Bronchial epithelial cell (primary cell): ENCODE results near the gene NPTN. TPM values are rescaled to one million over a fixed set of nuclear protein-coding genes. Genes with fewer than 3 reads are reported as not detected.

Source experiments
- DNase-seq: peaks from one replicate; pipeline ENCODE4 v3.0.0-alpha.2; 2010; ENCODE audit warnings: low read depth
- FAIRE-seq: peaks from 2 replicates; lab custom pipeline; 2011; peaks lifted over from hg19 to GRCh38; lab: Jason Lieb, UNC
- H3K27me3 ChIP-seq: 2 replicates; pipeline ENCODE4 v1.5.1; 2011; ENCODE audit warnings: low read length; ENCODE audit not compliant: control insufficient read depth, insufficient read depth
- H3K36me3 ChIP-seq: 2 replicates; pipeline ENCODE4 v1.5.1; 2011; ENCODE audit warnings: low read length; ENCODE audit not compliant: control insufficient read depth, insufficient read depth
- H3K4me3 ChIP-seq: 2 replicates; pipeline ENCODE4 v1.5.1; 2011; ENCODE audit warnings: mild to moderate bottlenecking, low read depth, low read length, control low read depth
- total RNA-seq: library from RNA; depleted of rRNA; stranded (reverse); fragments of >200 nt; gene quantifications from 2 replicates; pipeline ENCODE4 v1.2.1, GENCODE V29; 2014
- TF ChIP-seq, protein P1 (sequence below): IDR thresholded peaks from 2 replicates; pipeline ENCODE4 v1.5.1; 2011; ENCODE audit warnings: mild to moderate bottlenecking, moderate library complexity, low read length, control low read depth, inconsistent platforms; ENCODE audit not compliant: insufficient read depth, severe bottlenecking

Gene NPTN
- total RNA-seq, 1 donor from 2014 or later: 62.1 TPM

DNA sequence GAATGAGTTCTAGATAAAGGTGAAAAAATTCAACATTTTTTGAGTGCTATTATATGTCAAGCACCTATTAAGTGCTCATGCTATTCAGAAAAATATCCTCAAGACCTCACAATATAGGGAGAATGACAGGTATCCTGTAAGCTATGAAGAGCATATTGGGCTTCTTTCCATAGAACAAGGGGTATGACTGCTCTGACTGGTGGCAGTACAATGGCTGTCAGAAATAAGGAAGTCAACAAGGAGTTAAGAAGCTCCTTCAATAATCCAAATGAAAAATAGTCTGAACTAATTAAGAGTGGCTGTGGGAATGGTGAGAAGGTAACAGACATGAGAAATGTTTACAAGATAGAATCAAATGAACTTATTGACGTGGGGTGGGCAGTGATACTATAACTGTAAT lies 24.7 kb downstream of the NPTN start:
- TF ChIP-seq, protein P1, sequence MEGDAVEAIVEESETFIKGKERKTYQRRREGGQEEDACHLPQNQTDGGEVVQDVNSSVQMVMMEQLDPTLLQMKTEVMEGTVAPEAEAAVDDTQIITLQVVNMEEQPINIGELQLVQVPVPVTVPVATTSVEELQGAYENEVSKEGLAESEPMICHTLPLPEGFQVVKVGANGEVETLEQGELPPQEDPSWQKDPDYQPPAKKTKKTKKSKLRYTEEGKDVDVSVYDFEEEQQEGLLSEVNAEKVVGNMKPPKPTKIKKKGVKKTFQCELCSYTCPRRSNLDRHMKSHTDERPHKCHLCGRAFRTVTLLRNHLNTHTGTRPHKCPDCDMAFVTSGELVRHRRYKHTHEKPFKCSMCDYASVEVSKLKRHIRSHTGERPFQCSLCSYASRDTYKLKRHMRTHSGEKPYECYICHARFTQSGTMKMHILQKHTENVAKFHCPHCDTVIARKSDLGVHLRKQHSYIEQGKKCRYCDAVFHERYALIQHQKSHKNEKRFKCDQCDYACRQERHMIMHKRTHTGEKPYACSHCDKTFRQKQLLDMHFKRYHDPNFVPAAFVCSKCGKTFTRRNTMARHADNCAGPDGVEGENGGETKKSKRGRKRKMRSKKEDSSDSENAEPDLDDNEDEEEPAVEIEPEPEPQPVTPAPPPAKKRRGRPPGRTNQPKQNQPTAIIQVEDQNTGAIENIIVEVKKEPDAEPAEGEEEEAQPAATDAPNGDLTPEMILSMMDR: no peak
- FAIRE-seq (no peak), DNase-seq (no peak)
- Histone ChIP-seq H3K36me3 (no peaks in the 10 kb centered on the region), H3K27me3 (no peaks in the 10 kb centered on the region), H3K4me3 (no peak overlapping the region)

DNA sequence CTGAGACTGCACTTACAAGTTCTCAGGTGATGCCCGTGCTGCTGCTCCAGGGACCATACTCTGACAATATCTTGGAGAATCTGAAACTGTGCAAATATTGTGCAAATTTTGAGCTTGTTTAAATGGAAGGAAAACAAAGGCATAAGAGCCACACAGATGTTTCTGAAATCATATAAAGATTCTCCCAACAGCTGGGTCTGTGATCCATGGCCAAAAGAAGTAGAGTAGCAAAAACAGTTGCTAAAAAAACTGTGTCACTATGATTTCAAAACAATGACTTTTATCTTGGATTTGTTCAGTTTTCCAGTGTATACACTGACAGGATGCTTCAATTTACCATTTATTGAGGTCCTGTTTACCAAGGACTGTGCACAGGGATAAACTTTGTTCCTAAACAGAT lies 25.3 kb downstream of the NPTN start:
- no peak overlapping the region for H3K4me3 ChIP-seq
- H3K27me3 ChIP-seq: no peaks in the 10 kb centered on the region
- TF ChIP-seq, protein P1: no peak
- H3K36me3 ChIP-seq: no peaks in the 10 kb centered on the region
- DNase-seq (no peak), FAIRE-seq (no peak)

DNA sequence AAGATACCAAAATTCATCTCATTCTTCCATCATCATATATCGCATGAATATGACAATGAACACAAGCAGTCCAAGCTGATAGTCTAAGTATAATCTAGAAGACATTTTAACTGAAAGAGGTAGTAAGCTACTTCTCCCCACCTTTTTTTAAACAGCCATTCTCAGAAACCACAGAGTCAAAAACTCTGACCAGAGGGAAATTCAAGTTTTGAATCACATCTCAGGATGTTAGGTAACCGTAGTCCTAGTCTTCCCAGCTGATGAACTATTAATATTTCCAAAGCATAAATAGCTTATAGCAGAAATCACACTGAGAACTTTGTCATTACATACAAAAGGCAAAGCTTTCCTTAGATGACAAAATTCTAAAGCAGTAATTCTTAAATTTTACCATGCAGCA lies 25.8 kb downstream of the NPTN start:
- FAIRE-seq (no peak), DNase-seq (no peak)
- no peak overlapping the region for H3K4me3 ChIP-seq
- no peaks in the 10 kb centered on the region for H3K36me3 ChIP-seq
- no peaks in the 10 kb centered on the region for H3K27me3 ChIP-seq
- TF ChIP-seq, protein P1: no peak

DNA sequence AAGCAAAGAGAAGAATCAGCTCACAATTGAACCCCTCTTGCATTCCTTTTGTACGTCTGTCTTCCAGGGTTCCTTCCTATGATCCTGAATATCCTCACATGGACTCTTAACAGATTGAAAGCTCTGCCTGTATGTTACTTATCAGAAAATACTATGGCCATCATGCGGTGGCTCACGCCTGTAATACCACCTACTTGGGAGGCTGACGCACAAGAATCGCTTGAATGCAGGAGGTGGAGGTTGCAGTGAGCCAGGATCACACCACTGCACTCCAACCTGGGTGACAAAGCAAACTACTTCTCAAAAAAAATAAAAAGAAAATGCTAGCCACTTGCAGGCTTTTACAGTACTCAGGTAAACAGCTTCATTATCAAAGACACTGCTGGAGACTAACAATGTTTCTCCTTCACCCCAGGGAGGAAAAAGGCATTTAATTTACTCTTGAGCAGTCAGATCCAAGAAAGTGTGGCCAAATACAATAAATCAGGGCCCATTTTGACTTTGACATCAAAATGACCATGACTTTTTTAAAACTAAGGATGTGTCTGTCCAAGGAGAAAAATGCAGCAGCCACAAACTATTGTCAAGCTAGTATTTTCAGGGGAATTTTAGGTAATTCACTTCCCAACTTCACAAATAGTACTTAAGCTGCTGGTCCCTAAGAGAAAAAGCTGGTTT lies 27.3 kb downstream of the NPTN start:
- Histone ChIP-seq H3K27me3 (no peaks in the 10 kb centered on the region), H3K36me3 (no peaks in the 10 kb centered on the region), H3K4me3 (no peak overlapping the region)
- no peak for DNase-seq
- no peak for FAIRE-seq
- TF ChIP-seq, protein P1: no peak

DNA sequence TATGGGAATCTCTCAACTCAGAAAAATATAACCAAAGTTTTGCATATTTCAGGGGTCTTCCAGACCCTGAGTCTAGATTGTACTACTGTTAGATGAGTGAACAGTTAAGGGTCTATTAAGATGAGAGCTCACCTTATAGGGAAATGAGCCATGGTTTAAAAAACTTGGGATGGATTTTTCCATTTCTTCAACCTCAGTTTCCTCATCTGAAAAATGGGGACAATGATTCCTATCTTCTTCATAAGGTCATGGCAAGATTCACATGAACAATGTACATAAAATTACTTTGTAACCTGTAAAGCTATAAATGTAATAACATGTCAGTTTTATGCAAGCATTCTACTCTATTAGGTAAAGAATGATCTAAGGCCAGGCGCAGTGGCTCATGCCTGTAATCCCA lies 28.7 kb downstream of the NPTN start:
- H3K36me3 ChIP-seq: no peaks in the 10 kb centered on the region
- FAIRE-seq: no peak
- no peak overlapping the region for H3K4me3 ChIP-seq
- DNase-seq: no peak
- TF ChIP-seq, protein P1: no peak
- no peaks in the 10 kb centered on the region for H3K27me3 ChIP-seq

DNA sequence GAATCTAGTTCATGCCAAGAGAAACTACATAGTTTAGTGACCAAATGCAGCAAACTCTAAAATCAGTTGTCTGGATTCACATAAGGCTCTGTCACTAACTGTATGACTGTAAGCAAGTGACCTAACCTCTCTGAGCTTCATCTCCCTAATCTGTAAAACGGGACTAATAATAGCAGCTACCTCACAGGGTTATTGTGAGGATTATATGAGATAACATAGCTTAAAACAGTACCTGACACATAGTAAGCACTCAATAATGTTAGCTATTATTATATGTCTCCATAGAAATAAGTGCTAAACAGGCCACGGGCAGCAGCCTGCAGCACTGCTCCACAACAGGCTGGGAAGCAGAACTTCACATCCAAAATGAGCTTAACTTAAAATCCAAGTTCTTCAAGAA lies 30.2 kb downstream of the NPTN start:
- FAIRE-seq (no peak), DNase-seq (no peak)
- H3K4me3 ChIP-seq: no peak overlapping the region
- no peaks in the 10 kb centered on the region for H3K36me3 ChIP-seq
- no peaks in the 10 kb centered on the region for H3K27me3 ChIP-seq
- TF ChIP-seq, protein P1: no peak
